ENCODE measurements around the gene CEP72.
"Not testable (repeated sequence)": the region's sequence is repeated elsewhere in the genome, so short reads cannot be mapped to it uniquely, and the experiment has no call there.

Gene CEP72

GRCh38 chr5:592158-592557, 20.0 kb upstream of the CEP72 start:
- no peak for DNase-seq
- in situ Hi-C loops (cut with HindIII; ENCODE audit: low pct_ligation_motif_present, low pct_unique_long_range_greater_than_20kb, low sequenced_read_pairs) = no loop called here

GRCh38 chr5:593511-593910, 18.6 kb upstream of the CEP72 start:
- DNase-seq = no peak
- in situ Hi-C loops (cut with HindIII; ENCODE audit: low pct_ligation_motif_present, low pct_unique_long_range_greater_than_20kb, low sequenced_read_pairs) = no loop called here

DNA sequence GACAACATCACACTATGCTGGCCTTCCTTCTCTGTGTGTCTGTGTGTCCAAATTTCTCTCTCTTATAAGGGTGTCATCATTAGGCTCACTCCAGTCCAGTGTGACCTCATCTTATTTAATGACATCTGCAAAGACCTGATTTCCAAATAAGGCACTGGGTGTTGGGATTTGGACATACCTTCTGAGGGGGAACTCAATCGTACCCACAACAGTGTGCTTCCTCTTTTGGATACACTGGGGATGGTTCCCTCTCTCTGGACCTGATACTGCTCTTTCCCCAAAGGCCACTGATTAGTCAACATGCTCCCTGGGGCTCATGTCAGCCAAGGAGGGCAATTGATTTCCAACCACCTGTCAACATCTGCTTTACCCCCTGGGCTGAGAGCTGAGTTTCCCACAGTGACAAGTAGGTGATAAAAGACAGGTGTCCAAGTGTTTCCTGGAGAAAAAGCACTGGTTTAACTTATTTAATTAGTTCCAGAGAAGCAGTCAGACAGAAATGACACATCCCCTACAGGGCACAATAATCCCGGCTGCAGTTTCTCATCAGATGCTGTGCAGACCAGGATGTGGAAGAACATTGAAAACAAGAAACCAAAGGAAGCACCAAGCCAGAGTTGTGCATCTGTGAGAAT, 17.8 kb upstream of the CEP72 start:
- in situ Hi-C loops (cut with HindIII; ENCODE audit: low pct_ligation_motif_present, low pct_unique_long_range_greater_than_20kb, low sequenced_read_pairs) = no loop called here
- DNase-seq = no peak

DNA sequence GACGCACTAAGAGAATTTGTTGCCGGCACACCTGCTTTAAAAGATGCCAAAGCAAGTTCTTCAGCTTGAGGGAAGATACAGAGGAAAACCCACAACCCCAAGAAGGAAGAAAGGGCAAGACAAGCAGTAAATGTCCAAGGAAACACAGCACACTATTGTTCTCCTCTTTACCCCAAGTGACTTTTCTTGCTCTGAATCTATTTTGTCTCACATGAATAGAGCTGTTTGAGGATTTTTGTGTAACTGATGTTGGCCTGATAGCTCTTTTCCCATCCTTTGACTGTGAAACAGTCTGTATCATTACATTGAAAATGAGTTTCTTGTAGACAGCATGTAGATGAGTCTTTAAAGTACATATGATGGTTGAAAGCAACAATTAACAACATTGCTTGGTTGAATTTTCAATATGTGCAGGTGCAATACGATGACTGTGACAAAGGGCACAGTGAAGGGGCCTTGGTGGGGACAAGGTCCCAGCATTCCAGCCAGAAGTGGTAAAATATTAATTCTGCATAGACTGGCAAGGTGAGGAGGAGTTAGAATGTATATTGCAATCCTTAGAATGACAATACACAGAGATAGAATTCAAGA, 16.8 kb upstream of the CEP72 start:
- DNase-seq = no peak
- in situ Hi-C loops (cut with HindIII; ENCODE audit: low pct_ligation_motif_present, low pct_unique_long_range_greater_than_20kb, low sequenced_read_pairs) = no loop called here

DNA sequence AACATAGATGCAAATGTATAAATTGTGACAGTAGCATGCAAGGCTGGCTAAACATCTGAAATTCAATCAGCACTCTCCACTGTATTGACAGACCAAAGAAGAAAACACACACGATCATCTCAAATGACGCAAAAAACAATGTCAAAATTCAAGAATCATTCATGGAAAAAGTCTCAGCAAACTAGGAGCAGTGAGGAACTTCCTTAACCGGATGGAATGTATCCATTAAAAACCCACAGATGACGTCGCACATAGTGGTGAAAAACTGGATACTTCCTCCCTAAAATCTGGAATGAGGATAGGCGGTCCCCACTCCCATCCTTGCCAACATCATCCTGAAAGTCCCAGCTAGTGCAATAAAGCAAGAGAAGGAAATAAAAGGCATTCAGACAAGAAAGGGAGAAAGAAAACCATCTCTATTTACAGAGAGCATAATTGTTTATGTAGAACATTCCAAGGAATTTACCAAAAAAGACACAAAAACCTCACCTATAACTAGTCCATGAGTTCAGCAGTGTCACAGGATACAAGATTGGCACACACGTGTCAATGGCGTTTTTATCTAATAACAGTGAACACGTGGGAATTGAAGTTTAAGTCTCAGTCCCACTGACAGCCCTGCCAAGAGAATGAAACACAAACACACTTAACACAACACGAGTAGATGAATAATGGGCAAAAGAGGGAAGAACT, 14.1 kb upstream of the CEP72 start:
- no peak for DNase-seq
- in situ Hi-C loops (cut with HindIII; ENCODE audit: low pct_ligation_motif_present, low pct_unique_long_range_greater_than_20kb, low sequenced_read_pairs) = no loop called here

DNA sequence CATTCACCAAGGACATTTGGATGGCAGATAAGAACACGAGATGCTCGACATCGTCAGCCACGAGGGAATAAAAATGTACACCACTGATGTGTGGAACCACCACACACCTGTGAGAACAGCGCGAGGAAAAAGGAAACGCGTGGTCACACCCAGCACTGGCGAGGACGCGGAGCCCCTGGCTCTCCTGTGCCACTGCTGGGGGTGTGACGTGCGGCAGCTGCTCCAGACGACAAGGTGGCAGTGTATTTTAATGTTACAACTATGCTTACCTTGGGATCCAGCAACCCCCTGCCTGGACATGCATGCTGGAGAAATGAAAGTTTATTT, 13.6 kb upstream of the CEP72 start:
- DNase-seq = no peak
- in situ Hi-C loops (cut with HindIII; ENCODE audit: low pct_ligation_motif_present, low pct_unique_long_range_greater_than_20kb, low sequenced_read_pairs) = no loop called here

GRCh38 chr5:600886-601541, 11.1 kb upstream of the CEP72 start:
- in situ Hi-C loops (cut with HindIII; ENCODE audit: low pct_ligation_motif_present, low pct_unique_long_range_greater_than_20kb, low sequenced_read_pairs) = no loop called here
- no peak for DNase-seq

DNA sequence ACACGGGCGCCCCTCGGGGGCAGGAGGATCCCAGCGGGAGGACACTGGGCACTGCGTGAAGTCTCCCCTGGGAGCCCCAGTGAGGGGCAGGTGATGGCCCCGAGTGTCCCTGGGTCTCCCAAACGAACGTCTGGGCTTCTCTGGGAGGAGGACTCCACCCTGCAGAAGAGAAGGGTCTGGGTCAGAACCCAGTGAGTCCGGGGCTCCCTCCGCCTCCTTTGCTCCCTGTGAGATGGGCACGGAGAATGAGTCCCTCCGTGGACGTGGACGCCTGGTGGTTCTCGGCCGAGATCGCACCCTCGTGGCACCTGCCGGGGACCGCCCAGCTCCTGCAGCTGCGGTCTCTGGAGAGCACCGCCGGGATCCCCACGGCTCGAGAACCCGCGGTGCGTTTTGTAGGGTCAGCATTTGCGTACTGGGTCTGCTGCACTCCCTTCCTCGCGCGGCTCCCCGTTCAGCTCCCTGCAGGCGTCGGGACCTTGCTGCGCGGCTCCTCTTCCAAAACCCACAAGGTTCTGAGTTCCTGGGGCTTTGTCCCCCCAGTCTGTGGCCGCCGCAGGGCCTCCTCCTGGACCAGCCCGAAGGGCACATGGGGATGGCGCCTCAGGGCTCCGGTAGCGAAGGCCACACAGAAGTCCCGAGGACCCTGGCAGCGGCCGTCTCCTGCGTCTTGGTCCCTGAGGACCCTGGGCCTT, 10.2 kb upstream of the CEP72 start:
- no peak for DNase-seq

DNA sequence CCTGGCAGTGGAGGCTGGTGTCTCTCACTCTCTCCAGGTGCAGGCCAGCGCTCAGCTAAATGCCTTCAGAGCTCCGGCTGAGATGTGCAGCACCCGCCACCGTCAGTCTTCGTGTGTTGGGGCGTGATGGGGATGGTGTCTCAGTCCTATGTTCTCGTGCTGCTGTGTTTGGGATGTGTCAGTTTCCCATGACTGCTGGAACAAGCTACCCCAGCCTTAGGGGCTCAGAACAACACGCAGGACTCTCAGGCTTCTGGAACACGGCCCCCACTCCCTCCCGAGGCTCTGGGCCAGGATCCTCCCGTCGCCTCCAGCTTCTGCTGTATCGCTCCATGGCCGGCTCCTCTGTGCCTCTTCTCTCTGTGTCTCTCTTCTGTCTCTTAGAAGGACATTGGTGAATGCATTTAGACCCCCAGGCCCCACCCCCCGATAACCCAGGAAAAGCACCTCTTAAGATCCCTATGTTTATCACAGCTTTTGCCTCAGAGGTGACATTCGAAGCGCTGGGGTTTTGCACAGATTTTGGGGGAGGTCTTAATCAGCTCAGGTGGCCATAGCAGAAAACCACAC, 9.6 kb upstream of the CEP72 start:
- in situ Hi-C loops (cut with HindIII; ENCODE audit: low pct_ligation_motif_present, low pct_unique_long_range_greater_than_20kb, low sequenced_read_pairs) = no loop called here
- DNase-seq = no peak

More for the DNA sequence above, 10.2 kb upstream of the CEP72 start:
- in situ Hi-C loops (cut with HindIII; ENCODE audit: low pct_ligation_motif_present, low pct_unique_long_range_greater_than_20kb, low sequenced_read_pairs) = no loop called here

GRCh38 chr5:603081-603998, 8.8 kb upstream of the CEP72 start:
- in situ Hi-C loops (cut with HindIII; ENCODE audit: low pct_ligation_motif_present, low pct_unique_long_range_greater_than_20kb, low sequenced_read_pairs) = no loop called here

DNA sequence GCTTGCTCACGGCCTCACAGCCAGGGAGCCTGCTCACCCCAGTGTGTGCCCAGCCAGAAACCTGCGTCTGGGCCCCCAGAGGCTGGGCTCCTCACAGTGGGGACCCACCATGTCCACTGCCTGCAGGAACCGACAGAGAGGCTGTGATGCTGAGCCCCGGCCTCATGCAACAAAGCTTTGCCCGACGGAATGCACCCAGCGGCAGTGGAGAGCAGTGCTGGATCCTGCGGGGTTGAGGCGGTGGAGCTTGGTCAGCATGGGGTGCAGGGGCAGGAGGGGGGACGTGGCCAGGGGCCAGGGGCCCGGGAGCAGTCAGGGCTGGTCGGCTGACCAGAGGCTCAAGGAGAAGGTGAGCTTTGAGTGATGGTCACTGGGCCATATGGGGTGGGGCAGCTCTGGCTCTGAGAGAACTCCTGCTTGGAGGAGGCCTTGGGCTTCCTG, 7.7 kb upstream of the CEP72 start:
- in situ Hi-C loops (cut with HindIII; ENCODE audit: low pct_ligation_motif_present, low pct_unique_long_range_greater_than_20kb, low sequenced_read_pairs) = no loop called here
- no peak for DNase-seq

More at GRCh38 chr5:603081-603998, 8.8 kb upstream of the CEP72 start:
- DNase-seq = no peak

- DNase-seq; in situ Hi-C loops (cut with HindIII; ENCODE audit: low pct_ligation_motif_present, low pct_unique_long_range_greater_than_20kb, low sequenced_read_pairs): not testable (repeated sequence)
These were observed 7.0 kb upstream of the CEP72 start for GRCh38 chr5:605090-605489.

GRCh38 chr5:606061-606460, 6.1 kb upstream of the CEP72 start:
- no peak for DNase-seq
- in situ Hi-C loops (cut with HindIII; ENCODE audit: low pct_ligation_motif_present, low pct_unique_long_range_greater_than_20kb, low sequenced_read_pairs) = no loop called here

DNA sequence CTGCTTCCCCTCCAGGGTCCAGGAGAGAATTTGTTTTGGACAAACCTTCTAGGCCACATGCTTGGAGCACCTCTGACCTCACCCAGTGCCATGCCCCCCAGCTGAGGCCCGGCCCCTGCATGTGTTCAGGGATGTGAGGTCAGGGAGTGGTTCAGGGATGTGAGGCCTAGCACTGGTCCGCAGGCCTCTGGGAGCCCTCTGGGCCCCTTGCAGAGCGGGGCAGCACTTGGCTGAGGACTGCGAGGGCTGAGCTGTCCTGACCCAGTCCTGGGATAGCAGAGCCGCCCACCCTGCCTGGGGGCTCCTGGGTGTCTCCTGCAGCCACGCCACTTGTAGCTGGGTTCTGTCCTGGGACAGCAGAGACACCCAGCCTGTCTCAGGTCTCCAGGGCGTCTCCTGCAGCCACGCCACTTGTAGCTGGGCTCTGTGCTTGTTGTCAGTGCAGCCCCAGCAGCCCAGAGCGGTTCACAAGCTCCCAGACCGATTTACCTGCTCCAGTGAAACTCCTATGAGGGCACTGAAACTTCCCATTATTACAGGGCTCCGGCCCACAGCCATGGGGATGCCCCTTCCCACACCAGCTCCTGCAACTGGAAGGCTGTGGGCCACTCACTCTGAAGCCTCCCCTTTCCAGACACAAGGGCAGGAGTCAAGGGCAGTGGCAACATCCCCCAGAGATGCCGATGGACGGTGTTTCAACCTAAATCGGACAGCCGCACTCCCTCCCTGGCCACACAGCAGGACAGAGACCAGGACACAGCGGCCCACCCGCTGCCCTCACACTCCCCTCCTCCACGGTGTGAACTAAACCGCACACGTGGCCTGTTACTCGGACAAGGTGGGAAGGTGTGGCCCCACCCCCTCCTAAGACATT, 5.4 kb upstream of the CEP72 start:
- no peak for DNase-seq
- in situ Hi-C loops (cut with HindIII; ENCODE audit: low pct_ligation_motif_present, low pct_unique_long_range_greater_than_20kb, low sequenced_read_pairs) = no loop called here

GRCh38 chr5:607541-608428, 4.4 kb upstream of the CEP72 start:
- in situ Hi-C loops (cut with HindIII; ENCODE audit: low pct_ligation_motif_present, low pct_unique_long_range_greater_than_20kb, low sequenced_read_pairs) = no loop called here
- DNase-seq = no peak
